ENCODE measurements around the gene EMC6.
A peak's percentile ranks its signal among the peaks of the same experiment; 100 is the strongest.

DNA sequence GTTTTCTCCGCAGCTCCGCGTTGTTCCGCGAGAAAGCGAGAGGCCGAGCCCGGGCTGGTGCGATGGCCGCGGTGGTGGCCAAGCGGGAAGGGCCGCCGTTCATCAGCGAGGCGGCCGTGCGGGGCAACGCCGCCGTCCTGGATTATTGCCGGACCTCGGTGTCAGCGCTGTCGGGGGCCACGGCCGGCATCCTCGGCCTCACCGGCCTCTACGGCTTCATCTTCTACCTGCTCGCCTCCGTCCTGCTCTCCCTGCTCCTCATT, 404 bp downstream of the EMC6 start:
- TF ChIP-seq, protein P1, sequence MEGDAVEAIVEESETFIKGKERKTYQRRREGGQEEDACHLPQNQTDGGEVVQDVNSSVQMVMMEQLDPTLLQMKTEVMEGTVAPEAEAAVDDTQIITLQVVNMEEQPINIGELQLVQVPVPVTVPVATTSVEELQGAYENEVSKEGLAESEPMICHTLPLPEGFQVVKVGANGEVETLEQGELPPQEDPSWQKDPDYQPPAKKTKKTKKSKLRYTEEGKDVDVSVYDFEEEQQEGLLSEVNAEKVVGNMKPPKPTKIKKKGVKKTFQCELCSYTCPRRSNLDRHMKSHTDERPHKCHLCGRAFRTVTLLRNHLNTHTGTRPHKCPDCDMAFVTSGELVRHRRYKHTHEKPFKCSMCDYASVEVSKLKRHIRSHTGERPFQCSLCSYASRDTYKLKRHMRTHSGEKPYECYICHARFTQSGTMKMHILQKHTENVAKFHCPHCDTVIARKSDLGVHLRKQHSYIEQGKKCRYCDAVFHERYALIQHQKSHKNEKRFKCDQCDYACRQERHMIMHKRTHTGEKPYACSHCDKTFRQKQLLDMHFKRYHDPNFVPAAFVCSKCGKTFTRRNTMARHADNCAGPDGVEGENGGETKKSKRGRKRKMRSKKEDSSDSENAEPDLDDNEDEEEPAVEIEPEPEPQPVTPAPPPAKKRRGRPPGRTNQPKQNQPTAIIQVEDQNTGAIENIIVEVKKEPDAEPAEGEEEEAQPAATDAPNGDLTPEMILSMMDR (conservative IDR thresholded peaks at IDR 0.05) = no peak
- TF ChIP-seq ZFX (IDR thresholded peaks at IDR 0.05) = peak; percentile 44; the same call in 1 of the 2 replicates
